GM12878 (cell line): ENCODE measurements around the gene ASB2. TPM values are rescaled to one million over a fixed set of nuclear protein-coding genes. Genes with fewer than 3 reads are reported as not detected.

Experiments used
- ATAC-seq: fragments of 200-7000 bp; cut with Tn5 transposase; 3 replicates; pipeline ENCODE4 v1.9.1; 2020; ENCODE audit warnings: mild to moderate bottlenecking, moderate library complexity
- BruUV-seq: library from RNA; stranded (reverse); fragments of 400-500 nt; replicated peaks from 2 replicates; lab custom pipeline; 2021; lab: Mats Ljungman, UMichigan
- CTCF ChIA-PET: fragments of 300-600 bp; sonication (Branson Sonifier 250); formaldehyde crosslinking; extraction: SDS; loops from one replicate; lab custom pipeline; 2021; ENCODE audit warnings: inconsistent platforms; lab: Yijun Ruan, JAX
- POLR2A ChIA-PET: fragments of 350-600 bp; formaldehyde crosslinking; extraction: SDS; loops from one replicate; lab custom pipeline; 2021; ENCODE audit warnings: inconsistent platforms; lab: Charles Lee
- RAD21 ChIA-PET: fragments of 300-600 bp; sonication (Branson Sonifier 250); formaldehyde crosslinking; loops from one replicate; lab custom pipeline; 2023; ENCODE audit warnings: antibody characterized with exemption; ENCODE audit not compliant: unreplicated experiment; lab: Charles Lee
- SMC1A ChIA-PET: fragments of 300-600 bp; sonication (Branson Sonifier 250); formaldehyde crosslinking; loops from one replicate; lab custom pipeline; 2023; ENCODE audit not compliant: unreplicated experiment, uncharacterized antibody; lab: Charles Lee
- DNase-seq: peaks from one replicate; pipeline ENCODE4 v3.0.0-alpha.2; 2011; ENCODE audit warnings: low read depth, low spot score
- FAIRE-seq: peaks from 3 replicates; lab custom pipeline; 2011; peaks lifted over from hg19 to GRCh38; lab: Jason Lieb, UNC
- H2AFZ ChIP-seq: 2 replicates; pipeline ENCODE4 v1.6.0; 2011; ENCODE audit warnings: low read depth, low read length, control low read depth; ENCODE audit not compliant: control insufficient read depth
- H3K27ac ChIP-seq: 2 replicates; pipeline ENCODE4 v1.5.1; 2011; ENCODE audit warnings: control low read depth; ENCODE audit not compliant: control insufficient read depth, insufficient read depth
- H3K27me3 ChIP-seq, 2 experiments: replicated peaks in 1 of 2; 2 replicates each; pipeline versions ENCODE4 v1.6.0 to v1.6.1; 2011; ENCODE audit warnings: low read length in 1 of 2; ENCODE audit not compliant: control insufficient read depth in 2 of 2, insufficient read depth in 2 of 2
- H3K36me3 ChIP-seq, 2 experiments: 2 replicates each; pipeline ENCODE4 v1.5.1; 2011; ENCODE audit warnings: low read length in 1 of 2; ENCODE audit not compliant: control insufficient read depth in 2 of 2, insufficient read depth in 2 of 2
- H3K4me1 ChIP-seq: 2 replicates; pipeline ENCODE4 v1.6.1; 2011; ENCODE audit warnings: mild to moderate bottlenecking, low read length, moderate library complexity, mixed read lengths; ENCODE audit not compliant: control insufficient read depth, insufficient read depth
- H3K4me2 ChIP-seq: 2 replicates; pipeline ENCODE4 v1.6.0; 2011; ENCODE audit warnings: control low read depth; ENCODE audit not compliant: control insufficient read depth, insufficient read depth
- H3K4me3 ChIP-seq: fragments of 200-600 bp; sonication (generic); 2 replicates; pipeline ENCODE4 v1.5.1; 2016
- H3K79me2 ChIP-seq: 2 replicates; pipeline ENCODE4 v1.6.0; 2011; ENCODE audit warnings: low read length; ENCODE audit not compliant: control insufficient read depth, insufficient read depth
- H3K9ac ChIP-seq: 2 replicates; pipeline ENCODE4 v1.8.0; 2011; ENCODE audit warnings: low read length, control low read depth, mixed read lengths; ENCODE audit not compliant: control insufficient read depth, insufficient read depth
- H3K9me3 ChIP-seq: replicated peaks from 3 replicates; pipeline ENCODE4 v1.5.1; 2011; ENCODE audit warnings: mild to moderate bottlenecking, low read length; ENCODE audit not compliant: control insufficient read depth, insufficient read depth
- H4K20me1 ChIP-seq: 2 replicates; pipeline ENCODE4 v1.6.0; 2011; ENCODE audit not compliant: control insufficient read depth, insufficient read depth
- ATF7 ChIP-seq: fragments of 450-650 bp; IDR thresholded peaks from 2 replicates; pipeline ENCODE4 v1.6.1; 2016; ENCODE audit warnings: low read depth, mild to moderate bottlenecking
- BCL11A ChIP-seq: IDR thresholded peaks from 2 replicates; pipeline ENCODE4 v1.6.1; 2011; ENCODE audit warnings: low read depth, low read length
- CEBPZ ChIP-seq: fragments of 150-350 bp; IDR thresholded peaks from 2 replicates; pipeline ENCODE4 v1.6.1; 2016; ENCODE audit warnings: low read depth, low read length
- EP300 ChIP-seq, 2 experiments: fragments of 150-350 bp in 1 of 2; IDR thresholded peaks; 2 replicates each; pipeline ENCODE4 v1.6.1; 2011 to 2012; ENCODE audit warnings: low read depth in 2 of 2, low read length in 2 of 2, borderline replicate concordance in 1 of 2, improper control_type of control experiment in 1 of 2, inconsistent platforms in 1 of 2; ENCODE audit not compliant: control insufficient read depth in 1 of 2
- FOXK2 ChIP-seq: fragments of 450-650 bp; IDR thresholded peaks from 2 replicates; pipeline ENCODE4 v1.6.1; 2017; ENCODE audit warnings: mild to moderate bottlenecking, moderate library complexity
- HDGF ChIP-seq: fragments of 450-650 bp; IDR thresholded peaks from 2 replicates; pipeline ENCODE4 v1.6.1; 2016; ENCODE audit warnings: antibody characterized with exemption
- NBN ChIP-seq: fragments of 450-650 bp; IDR thresholded peaks from 2 replicates; pipeline ENCODE4 v1.6.1; 2016
- NKRF ChIP-seq: fragments of 450-650 bp; conservative IDR thresholded peaks from 2 replicates; pipeline ENCODE4 v1.6.1; 2017; ENCODE audit warnings: mild to moderate bottlenecking, moderate library complexity
- PBX3 ChIP-seq: IDR thresholded peaks from 2 replicates; pipeline ENCODE4 v1.6.1; 2011; ENCODE audit warnings: mild to moderate bottlenecking, low read depth, low read length, moderate library complexity; ENCODE audit not compliant: insufficient replicate concordance
- POLR2A ChIP-seq: IDR thresholded peaks from 2 replicates; pipeline ENCODE4 v1.6.1; 2011; ENCODE audit warnings: low read depth, mild to moderate bottlenecking, low read length
- POU2F2 ChIP-seq: IDR thresholded peaks from 3 replicates; pipeline ENCODE4 v1.6.1; 2011; ENCODE audit warnings: low read depth, mild to moderate bottlenecking, low read length, borderline replicate concordance
- RELA ChIP-seq: fragments of 450-650 bp; IDR thresholded peaks from 2 replicates; pipeline ENCODE4 v1.8.0; 2014; ENCODE audit warnings: borderline replicate concordance; ENCODE audit not compliant: partially characterized antibody
- SMC3 ChIP-seq: IDR thresholded peaks from 2 replicates; pipeline ENCODE4 v1.6.1; 2011; ENCODE audit warnings: low read length, improper control_type of control experiment, borderline replicate concordance
- YY1 ChIP-seq: IDR thresholded peaks from 2 replicates; pipeline ENCODE4 v1.6.1; 2011; ENCODE audit warnings: low read depth, mild to moderate bottlenecking, low read length
- ZNF622 ChIP-seq: fragments of 450-650 bp; IDR thresholded peaks from 2 replicates; pipeline ENCODE4 v1.6.1; 2017; ENCODE audit warnings: mild to moderate bottlenecking, inconsistent platforms
- WGBS: methylation state at CpG from one replicate; pipeline ENCODE4 v1.1.6; 2016; ENCODE audit warnings: low lambda C conversion rate; ENCODE audit not compliant: insufficient replicate concordance, insufficient coverage; ENCODE audit errors: missing lambda C conversion rate; 5-methylcytosine and 5-hydroxymethylcytosine counted together
- in situ Hi-C: fragments of 300-500 bp; cut with MboI; formaldehyde crosslinking; loops from 9 replicates; pipeline ENCODE4 v1.14.3; 2018; ENCODE audit warnings: mixed read lengths
- intact Hi-C: fragments of 100-400 bp; cut with micrococcal nuclease; formaldehyde crosslinking; loops from one replicate; pipeline ENCODE4 v1.14.2; 2022; ENCODE audit not compliant: unreplicated experiment
- polyA plus RNA-seq, 11 experiments: library from polyadenylated mRNA; depleted of rRNA in 4 of 11; unstranded in 6 of 11; stranded (reverse) in 5 of 11; fragments of >200 nt; fragmentation: Nextera tagmentation in 4 of 11; fragmentation: Illumina TruSeq in 1 of 11; extraction: Ambion mirVana in 4 of 11; extraction: Trizol in 1 of 11; gene quantifications; 1 replicate in 1 of 11; 2 replicates in 10 of 11; pipeline versions ENCODE4 v1.2.1 to v1.2.3, GENCODE V29; 2011 to 2016; ENCODE audit warnings: inconsistent platforms in 2 of 11, missing spikeins in 2 of 11, low read depth in 1 of 11
- total RNA-seq, 4 experiments: library from RNA; depleted of rRNA in 3 of 4; stranded (reverse); fragments of >200 nt in 3 of 4; fragmentation: Illumina TruSeq in 1 of 4; extraction: Trizol in 1 of 4; gene quantifications; 2 replicates each; pipeline versions ENCODE4 v1.2.1 to v1.2.3, GENCODE V29; 2013 to 2021

ASB2 gene
- total and polyA plus RNA-seq, 10 of the 15 experiments (the other 5 are each of a cell fraction or from before 2014, with no cell fraction given): 3.0 to 54.8 (median 33.5) TPM

- no peak for TF ChIP-seq YY1
- no peak for TF ChIP-seq HDGF
- no peak for TF ChIP-seq EP300 (IDR thresholded peaks at IDR 0.05; ENCODE audit: borderline replicate concordance in 1 of 2, control insufficient read depth in 1 of 2, low read depth in 2 of 2, low read length in 2 of 2)
- TF ChIP-seq NBN: no peak
- no peak for TF ChIP-seq NKRF
These were observed 45.4 kb downstream of the ASB2 start (continued) for GRCh38 chr14:93930989-93931307.

- H3K36me3 ChIP-seq: no peaks in the 10 kb centered on the region; a peak in 3 of 4 replicates
- no peak for FAIRE-seq
- H3K27ac ChIP-seq: no peak overlapping the region
- H3K9ac ChIP-seq: no peak overlapping the region
- ChIA-PET RAD21 (interaction anchor here (1.4 to 2.1 kb wide), 2 partner anchors 9 to 69 kb away, joined by 3 to 6 read pairs; no protein-coding TSS in a partner anchor), SMC1A (interaction anchor here (1.0 kb wide), 1 partner anchor 81 kb away, joined by 3 read pairs; no protein-coding TSS in a partner anchor), POLR2A (no interaction called here), CTCF (interaction anchor here (0.8 to 1.5 kb wide), 2 partner anchors 69 to 206 kb away, joined by 3 to 5 read pairs; no protein-coding TSS in a partner anchor)
- H3K27me3 ChIP-seq: no peaks in the 10 kb centered on the region
- H3K79me2 ChIP-seq: no peaks in the 10 kb centered on the region
- WGBS: 30% methylated on average over 8 of the region's 8 CpGs
- ATAC-seq: peak; percentile 60
- intact Hi-C loops: no loop called here
- in situ Hi-C loops: loop anchor here (5.0 kb wide), 1 partner anchor 207 kb away; no protein-coding TSS in a partner anchor
- DNase-seq: no peak
- H2AFZ ChIP-seq: no peak overlapping the region
- H3K4me1 ChIP-seq: no peaks in the 10 kb centered on the region
- no peaks in the 10 kb centered on the region for H3K9me3 ChIP-seq
- H3K4me3 ChIP-seq: no peak overlapping the region
- no peak overlapping the region for H3K4me2 ChIP-seq
- no TSS peak for BruUV-seq
- H4K20me1 ChIP-seq: no peaks in the 10 kb centered on the region
- TF ChIP-seq SMC3: no peak
- TF ChIP-seq PBX3: no peak
- no peak for TF ChIP-seq POU2F2
- no peak for TF ChIP-seq RELA
- TF ChIP-seq POLR2A: no peak
- no peak for TF ChIP-seq CEBPZ
- TF ChIP-seq ZNF622: no peak
- no peak for TF ChIP-seq ATF7
- TF ChIP-seq FOXK2: no peak
- no peak for TF ChIP-seq BCL11A
These were observed 45.9 kb downstream of the ASB2 start for GRCh38 chr14:93930296-93930988.
